SK-N-MC (cell line): ENCODE measurements around the gene PCGF3.

Experiments used
- EZH2 ChIP-seq: fragments of 200-600 bp; sonication (generic); IDR thresholded peaks from one replicate; pipeline ENCODE4 v1.6.1; 2017; ENCODE audit warnings: antibody characterized with exemption
- POLR2AphosphoS5 ChIP-seq: IDR thresholded peaks from 2 replicates; pipeline ENCODE4 v1.6.1; 2012; ENCODE audit warnings: mild to moderate bottlenecking, low read depth, low read length, borderline replicate concordance

- TF ChIP-seq POLR2AphosphoS5 = no peak
- no peak for TF ChIP-seq EZH2
Measured at GRCh38 chr4:779555-779954, 73.9 kb downstream of the PCGF3 start.
